ENCODE data around the gene ECD.

DNA sequence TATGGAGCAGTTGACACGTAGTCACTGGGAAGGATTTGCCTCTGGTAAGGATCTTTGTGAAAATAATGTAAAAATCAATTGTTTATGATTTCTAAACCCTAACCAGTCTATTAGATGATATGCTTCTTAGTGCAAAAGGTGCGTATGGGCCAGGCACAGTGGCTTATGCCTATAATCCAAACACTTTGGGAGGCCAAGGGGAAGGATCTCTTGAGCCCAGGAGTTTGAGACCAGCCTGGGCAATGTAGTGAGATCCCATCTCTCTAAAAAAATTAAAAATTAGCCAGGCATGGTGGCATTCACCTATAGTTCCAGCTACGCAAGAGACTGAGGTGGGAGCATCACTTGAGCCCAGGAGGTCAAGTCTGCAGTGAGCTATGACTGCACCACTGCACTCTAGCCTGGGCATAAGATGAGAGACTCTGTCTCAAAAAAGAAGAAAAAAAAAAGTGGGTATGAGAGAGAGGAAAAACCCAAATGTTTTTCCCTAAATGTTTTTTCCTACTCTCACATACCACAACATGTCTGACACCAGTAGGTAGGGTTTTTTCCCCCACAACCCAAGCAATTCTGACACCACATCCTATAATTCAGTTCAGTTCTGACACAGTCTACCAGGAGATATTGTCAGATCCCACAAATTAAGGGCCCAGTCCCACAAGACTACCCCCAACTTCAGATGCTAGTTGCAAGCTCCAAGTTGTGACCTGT lies 42.7 kb upstream of the ECD start:
- no peak for TF ChIP-seq POLR2AphosphoS5 (IDR thresholded peaks at IDR 0.05)
- no peak for TF ChIP-seq CTCF (IDR thresholded peaks at IDR 0.05; ENCODE audit: poor library complexity, severe bottlenecking)
- no peak for TF ChIP-seq TAF1 (IDR thresholded peaks at IDR 0.05; ENCODE audit: low read depth)
- TF ChIP-seq EP300 (conservative IDR thresholded peaks at IDR 0.05; ENCODE audit: poor library complexity, severe bottlenecking) = no peak
- no peak for TF ChIP-seq EZH2 (IDR thresholded peaks at IDR 0.05; ENCODE audit: borderline replicate concordance, insufficient read depth, low read length, poor library complexity, severe bottlenecking)
- no peak for TF ChIP-seq RAD21 (conservative IDR thresholded peaks at IDR 0.05)
- TF ChIP-seq, protein P1, sequence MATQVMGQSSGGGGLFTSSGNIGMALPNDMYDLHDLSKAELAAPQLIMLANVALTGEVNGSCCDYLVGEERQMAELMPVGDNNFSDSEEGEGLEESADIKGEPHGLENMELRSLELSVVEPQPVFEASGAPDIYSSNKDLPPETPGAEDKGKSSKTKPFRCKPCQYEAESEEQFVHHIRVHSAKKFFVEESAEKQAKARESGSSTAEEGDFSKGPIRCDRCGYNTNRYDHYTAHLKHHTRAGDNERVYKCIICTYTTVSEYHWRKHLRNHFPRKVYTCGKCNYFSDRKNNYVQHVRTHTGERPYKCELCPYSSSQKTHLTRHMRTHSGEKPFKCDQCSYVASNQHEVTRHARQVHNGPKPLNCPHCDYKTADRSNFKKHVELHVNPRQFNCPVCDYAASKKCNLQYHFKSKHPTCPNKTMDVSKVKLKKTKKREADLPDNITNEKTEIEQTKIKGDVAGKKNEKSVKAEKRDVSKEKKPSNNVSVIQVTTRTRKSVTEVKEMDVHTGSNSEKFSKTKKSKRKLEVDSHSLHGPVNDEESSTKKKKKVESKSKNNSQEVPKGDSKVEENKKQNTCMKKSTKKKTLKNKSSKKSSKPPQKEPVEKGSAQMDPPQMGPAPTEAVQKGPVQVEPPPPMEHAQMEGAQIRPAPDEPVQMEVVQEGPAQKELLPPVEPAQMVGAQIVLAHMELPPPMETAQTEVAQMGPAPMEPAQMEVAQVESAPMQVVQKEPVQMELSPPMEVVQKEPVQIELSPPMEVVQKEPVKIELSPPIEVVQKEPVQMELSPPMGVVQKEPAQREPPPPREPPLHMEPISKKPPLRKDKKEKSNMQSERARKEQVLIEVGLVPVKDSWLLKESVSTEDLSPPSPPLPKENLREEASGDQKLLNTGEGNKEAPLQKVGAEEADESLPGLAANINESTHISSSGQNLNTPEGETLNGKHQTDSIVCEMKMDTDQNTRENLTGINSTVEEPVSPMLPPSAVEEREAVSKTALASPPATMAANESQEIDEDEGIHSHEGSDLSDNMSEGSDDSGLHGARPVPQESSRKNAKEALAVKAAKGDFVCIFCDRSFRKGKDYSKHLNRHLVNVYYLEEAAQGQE (IDR thresholded peaks at IDR 0.05; ENCODE audit: borderline replicate concordance) = no peak
- TF ChIP-seq SMC3 (conservative IDR thresholded peaks at IDR 0.05; ENCODE audit: poor library complexity) = no peak
- TF ChIP-seq MXI1 (conservative IDR thresholded peaks at IDR 0.05; ENCODE audit: poor library complexity, severe bottlenecking) = no peak
